GM19372 (cell line): Measurements from ENCODE around the gene SEC24A.
"Not testable (repeated sequence)": the region's sequence is repeated elsewhere in the genome, so short reads cannot be mapped to it uniquely, and the experiment has no call there.

Experiments used
- ATAC-seq: cut with Tn5 transposase; IDR thresholded peaks from one replicate; pipeline ENCODE4 v1.9.1; 2021; ENCODE audit warnings: mild to moderate bottlenecking, low read depth, moderate library complexity; ENCODE audit not compliant: unreplicated experiment

Gene SEC24A

DNA sequence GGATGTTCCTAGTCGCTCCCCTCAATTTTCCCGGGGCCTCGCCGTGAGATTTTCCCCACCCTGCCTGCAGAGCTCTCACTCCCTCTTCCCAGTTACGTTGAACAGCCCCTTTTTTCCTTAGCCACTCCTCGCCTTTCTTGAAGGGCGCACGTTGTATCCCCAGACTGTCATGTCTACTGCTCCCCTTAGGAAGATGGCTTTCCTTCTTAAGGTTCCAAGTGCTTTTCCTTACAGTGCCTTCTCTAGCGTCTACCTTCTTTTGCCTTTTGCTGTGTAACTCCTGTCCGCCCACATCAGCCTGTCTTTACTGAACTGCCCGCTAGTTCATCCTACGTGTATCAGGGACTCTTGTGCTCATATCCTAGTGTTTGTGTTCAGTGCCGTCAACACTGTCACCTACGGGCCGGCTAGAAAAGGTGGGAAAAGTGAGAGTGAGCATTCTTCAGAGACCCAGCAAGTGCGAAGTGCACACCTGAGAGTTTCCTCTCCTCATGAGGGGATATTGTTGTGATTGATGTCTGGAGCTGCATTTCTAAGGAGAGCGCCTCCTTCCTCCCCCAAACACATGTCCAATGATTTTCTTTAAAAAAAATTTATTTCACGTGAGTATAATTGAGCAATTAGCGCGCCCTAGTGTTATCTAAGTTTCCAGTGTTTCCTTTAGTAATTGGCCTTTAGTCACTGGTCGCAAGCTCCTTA lies 90.5 kb downstream of the SEC24A start:
- no peak for ATAC-seq

DNA sequence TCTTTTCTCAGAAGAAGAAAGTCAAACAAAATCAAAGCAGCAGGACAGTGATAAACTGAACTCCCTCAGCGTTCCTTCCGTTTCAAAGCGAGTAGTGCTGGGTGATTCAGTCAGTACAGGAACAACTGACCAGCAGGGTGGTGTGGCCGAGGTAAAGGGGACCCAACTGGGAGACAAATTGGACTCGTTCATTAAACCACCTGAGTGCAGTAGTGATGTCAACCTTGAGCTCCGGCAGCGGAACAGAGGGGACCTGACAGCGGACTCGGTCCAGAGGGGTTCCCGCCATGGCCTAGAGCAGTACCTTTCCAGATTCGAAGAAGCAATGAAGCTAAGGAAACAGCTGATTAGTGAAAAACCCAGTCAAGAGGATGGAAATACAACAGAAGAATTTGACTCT lies 92.5 kb downstream of the SEC24A start:
- ATAC-seq: no peak

DNA sequence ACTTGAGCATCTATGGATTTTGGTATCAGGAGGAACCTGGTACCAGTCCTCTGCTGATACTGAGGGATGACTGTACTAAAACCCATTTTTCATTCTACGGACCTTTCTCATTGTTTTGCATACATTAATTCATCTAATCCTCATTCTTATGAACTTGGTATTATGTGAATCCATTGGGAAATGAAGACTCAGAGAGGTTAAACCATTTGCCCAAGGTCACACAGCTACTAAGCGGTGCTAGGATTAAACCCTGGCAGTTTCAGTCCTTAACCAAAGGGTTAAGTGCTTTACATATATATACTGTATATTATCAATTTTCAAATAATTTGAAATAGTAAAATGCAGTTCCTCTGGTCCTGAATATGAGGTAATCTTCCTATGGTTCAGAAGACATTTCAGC lies 93.5 kb downstream of the SEC24A start:
- ATAC-seq: no peak

DNA sequence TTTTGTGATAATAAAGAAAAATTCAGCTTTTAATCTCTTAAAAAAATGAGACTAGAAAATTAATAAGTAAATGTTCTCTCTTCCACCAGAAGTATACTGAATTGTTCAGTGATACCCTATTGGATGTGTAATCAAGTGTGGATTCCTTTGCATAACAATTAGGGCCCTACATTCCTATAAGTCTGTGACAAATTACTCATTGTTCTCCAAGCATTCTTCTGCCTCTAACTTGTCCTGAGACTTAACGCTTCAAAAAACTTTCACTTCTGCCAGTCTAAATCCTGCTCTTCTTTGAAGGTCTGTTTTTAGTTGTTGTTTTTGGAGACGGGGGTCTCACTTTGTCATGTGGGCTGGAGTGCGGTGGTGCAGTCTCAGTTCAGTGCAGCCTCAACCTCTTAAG lies 100.8 kb downstream of the SEC24A start:
- no peak for ATAC-seq

DNA sequence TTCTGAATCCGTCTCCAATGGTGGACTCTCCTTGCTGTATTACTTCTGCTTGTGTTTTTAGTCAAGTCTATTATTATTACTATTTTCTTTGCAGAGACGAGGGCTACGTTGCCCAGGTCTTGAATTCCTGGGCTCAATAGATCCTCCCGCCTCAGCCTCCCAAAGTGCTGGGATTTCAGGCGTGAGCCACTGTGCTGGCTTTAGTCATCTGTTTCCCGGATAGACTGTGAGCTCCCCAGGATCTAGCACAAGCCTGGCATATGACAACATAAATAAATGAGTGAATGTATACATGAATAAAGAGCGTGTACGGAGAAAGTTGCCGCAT lies 109.6 kb downstream of the SEC24A start:
- ATAC-seq: no peak

DNA sequence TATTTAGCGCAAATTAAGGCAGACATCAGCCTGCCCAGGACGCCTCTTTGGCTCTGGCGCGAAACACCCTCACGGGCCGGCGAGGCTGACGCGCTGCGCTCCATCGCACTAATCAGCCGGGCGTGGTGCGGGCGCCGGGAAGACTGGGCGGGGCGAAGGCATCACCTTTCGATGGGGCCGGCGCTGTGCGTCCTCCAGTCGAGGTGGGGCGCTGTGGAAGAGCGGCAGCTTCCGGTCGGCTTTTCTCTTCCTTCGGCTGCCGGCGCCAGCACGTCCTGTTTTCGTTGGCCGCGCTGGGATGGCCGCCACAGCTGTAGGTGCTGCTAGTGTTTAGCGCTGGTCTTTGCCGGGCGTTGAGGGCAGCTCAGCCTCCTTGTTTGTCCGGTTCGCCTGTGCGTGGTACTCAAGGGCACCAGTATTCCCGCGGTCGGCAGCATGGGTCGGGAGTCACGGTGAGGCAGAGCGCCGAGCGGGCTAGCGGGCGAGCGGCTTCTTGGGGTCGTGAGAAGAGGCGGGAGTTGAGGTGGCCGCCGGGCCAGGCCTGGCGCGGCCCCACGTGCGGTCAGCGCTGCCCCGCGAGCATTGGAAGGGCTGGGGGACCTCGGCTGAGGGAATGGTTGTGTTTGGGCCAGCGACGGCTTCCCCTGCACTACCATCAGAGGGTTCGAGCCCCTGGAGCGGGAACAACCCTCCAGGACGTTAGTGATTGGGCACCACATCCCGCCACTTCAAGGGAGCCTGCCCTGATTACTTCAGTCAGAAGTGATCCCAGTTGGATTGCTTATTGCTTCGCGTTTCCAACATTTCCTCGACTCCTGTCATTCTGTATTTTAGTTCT lies 110.1 kb downstream of the SEC24A start, which contains the start of gene DDX46:
Gene DDX46 (plus strand): TSS at position 276 of the 838 bp plus-strand sequence. CDS start 160 bp downstream, at position 436.
- peak; percentile 98 for ATAC-seq

DNA sequence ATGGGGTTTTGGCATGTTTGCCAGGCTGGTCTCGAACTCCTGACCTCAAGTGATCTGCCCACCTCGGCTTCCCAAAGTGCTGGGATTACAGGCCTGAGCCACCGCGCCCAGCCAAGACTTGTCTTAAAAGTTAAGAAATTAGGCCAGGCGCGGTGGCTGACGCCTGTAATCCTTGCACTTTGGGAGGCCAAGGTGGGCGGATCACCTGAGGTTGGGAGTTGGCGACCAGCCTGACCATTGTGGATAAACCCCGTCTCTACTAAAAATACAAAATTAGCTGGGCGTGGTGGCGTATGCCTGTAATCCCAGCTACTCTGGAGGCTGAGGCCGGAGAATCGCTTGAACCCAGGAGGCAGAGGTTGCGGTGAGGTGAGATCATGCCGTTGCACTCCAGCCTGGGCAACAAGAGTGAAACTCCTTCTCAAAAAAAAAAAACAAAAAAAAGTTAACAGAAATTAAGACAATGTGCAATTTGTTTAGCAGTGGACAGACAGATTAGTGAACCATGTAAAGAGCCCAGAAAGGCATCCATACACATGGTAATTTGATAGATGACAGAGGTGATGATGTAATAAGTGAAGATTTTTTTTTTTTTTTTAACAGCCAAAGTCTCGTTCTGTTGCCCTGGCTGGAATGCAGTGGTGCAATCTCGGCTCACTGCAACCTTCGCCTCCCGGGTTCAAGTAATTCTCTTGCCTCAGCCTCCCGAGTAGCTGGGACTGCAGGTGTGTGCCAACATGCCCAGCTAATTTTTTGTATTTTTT lies 119.1 kb downstream of the SEC24A start:
- not testable (repeated sequence) for ATAC-seq

DNA sequence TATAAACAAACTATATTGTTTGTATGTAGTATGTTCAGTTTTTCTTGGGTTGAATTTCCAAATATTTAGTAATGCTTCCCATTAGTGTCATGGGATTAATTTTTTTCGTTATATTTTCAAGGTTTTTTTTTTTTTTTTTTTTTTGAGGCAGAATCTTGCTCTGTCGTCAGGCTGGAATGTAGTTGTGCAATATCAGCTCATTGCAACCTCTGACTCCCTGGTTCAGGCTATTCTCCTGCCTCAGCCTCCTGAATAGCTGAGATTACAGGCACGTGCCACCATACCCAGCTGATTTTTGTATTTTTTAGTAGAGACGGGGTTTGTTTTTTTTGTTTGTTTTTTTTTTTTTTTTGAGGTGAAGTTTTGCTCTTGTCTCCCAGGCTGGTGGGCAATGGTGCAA lies 120.6 kb downstream of the SEC24A start:
- no peak for ATAC-seq

DNA sequence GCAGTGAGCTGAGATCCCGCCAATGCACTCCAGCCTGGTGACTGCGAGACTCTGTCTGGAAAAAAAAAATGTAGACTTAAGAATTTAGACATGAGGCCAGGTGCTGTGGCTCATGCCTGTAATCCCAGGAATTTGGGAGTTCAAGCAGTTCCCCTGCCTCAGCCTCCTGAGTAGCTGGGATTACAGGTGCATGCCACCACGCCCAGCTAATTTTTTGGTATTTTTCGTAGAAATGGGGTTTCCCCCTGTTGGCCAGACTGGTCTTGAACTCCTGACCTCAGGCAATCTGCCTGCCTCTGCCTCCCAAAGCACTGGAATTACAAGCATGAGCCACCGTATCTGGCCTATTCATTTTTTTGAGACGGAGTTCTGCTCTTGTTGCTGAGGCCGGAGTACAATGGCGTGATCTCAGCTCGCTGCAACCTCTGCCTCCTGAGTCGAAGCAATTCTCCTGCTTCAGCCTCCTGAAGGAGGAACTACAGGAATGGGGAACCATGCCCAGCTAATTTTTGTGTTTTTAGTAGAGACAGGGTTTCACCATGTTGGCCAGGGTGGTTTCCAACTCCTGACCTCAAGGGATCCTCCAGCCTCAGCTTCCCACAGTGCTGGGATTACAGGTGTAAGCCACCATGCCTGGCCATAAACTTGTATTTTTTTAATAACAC lies 124.0 kb downstream of the SEC24A start:
- no peak for ATAC-seq

DNA sequence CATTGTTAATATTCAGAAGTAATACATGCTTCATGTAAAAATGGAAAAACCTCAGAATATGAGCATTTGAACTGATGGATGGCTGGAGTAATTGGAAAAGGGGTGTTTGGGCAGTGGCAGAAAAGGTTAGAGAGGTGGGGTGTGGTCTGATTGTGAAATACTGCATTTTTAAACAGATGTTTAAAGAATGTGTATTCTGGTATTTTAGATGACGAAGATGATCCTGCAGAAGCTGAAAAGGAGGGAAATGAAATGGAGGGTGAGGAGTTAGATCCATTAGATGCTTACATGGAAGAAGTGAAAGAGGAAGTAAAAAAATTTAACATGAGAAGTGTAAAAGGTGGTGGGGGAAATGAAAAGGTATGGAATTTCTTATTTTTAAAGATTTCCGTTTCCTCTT lies 128.8 kb downstream of the SEC24A start:
- no peak for ATAC-seq
